ENCODE results near the gene CLDN22.

CLDN22 gene

GRCh38 chr4:183268556-183268955, 51.5 kb downstream of the CLDN22 start:
- no peak for DNase-seq

Measured in inflammatory macrophage treated with lipopolysaccharide for 1 hour (primary cell).